ENCODE measurements around the gene FYN.

DNA sequence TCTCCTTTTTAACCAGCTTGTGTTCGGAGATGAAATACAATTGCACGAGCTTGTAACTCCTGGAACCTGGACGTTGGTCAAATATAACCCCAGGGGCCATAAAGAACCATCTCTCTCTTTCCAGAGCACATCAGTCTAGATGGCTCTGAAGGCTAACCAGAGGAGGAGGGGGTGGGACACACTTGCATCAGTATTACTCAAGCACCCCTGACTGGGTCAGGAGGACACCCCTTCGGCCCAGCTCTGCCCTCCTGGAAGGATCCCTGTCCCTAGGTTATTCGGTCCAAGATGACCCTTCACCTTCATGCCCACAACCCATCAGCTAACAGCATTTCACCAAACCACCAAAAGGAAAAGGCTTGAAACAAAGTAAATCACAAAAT is 67.1 kb downstream of the FYN start:
- TF ChIP-seq CTCF (IDR thresholded peaks at IDR 0.05; ENCODE audit: low read depth, low read length, poor library complexity, severe bottlenecking) = no peak
- TF ChIP-seq EZH2phosphoT487 (IDR thresholded peaks at IDR 0.05; ENCODE audit: borderline replicate concordance, low read length) = no peak

Measured in DOHH2 (cell line).